Testis (tissue), 3 donors: ENCODE measurements around the gene CYP4F2. TPM values are rescaled to one million over a fixed set of nuclear protein-coding genes. Genes with fewer than 3 reads are reported as not detected.

Source experiments
- DNase-seq: peaks from one replicate; pipeline ENCODE4 v3.0.0-alpha.2; 2019
- H3K27ac ChIP-seq, 2 donors: fragments of 200-600 bp; sonication (generic); one replicate each; pipeline ENCODE4 v1.5.1; 2019
- H3K27me3 ChIP-seq: fragments of 200-600 bp; sonication (generic); one replicate; pipeline ENCODE4 v1.5.1; 2019
- H3K36me3 ChIP-seq: fragments of 200-600 bp; sonication (generic); one replicate; pipeline ENCODE4 v1.5.1; 2017; ENCODE audit warnings: low read depth; ENCODE audit errors: missing control alignments
- H3K4me1 ChIP-seq: fragments of 200-600 bp; sonication (generic); one replicate; pipeline ENCODE4 v1.5.1; 2019
- H3K4me3 ChIP-seq, 2 donors: fragments of 200-600 bp; sonication (generic); one replicate each; pipeline ENCODE4 v1.5.1; 2017 to 2019
- H3K9me3 ChIP-seq: fragments of 200-600 bp; sonication (generic); one replicate; pipeline ENCODE4 v1.5.1; 2017
- CTCF ChIP-seq, 3 experiments: fragments of 450-650 bp in 2 of 3; fragments of 200-600 bp in 1 of 3; sonication (generic) in 1 of 3; IDR thresholded peaks; one replicate each; pipeline ENCODE4 v1.5.1; 2016 to 2019; ENCODE audit warnings: antibody characterized with exemption in 3 of 3, mild to moderate bottlenecking in 2 of 3, moderate library complexity in 1 of 3
- POLR2A ChIP-seq: fragments of 450-650 bp; IDR thresholded peaks from one replicate; pipeline ENCODE4 v1.6.1; 2017; ENCODE audit warnings: antibody characterized with exemption, mild to moderate bottlenecking, moderate library complexity
- WGBS, 2 donors: methylation state at CpG; one replicate each; pipeline ENCODE4 v1.1.5; 2018; 5-methylcytosine and 5-hydroxymethylcytosine counted together
- intact Hi-C: fragments of 100-400 bp; cut with DNase I; formaldehyde crosslinking; loops from one replicate; pipeline ENCODE4 v1.15.1; 2023; ENCODE audit warnings: low total_unique reads
- polyA plus RNA-seq: library from polyadenylated mRNA; stranded (reverse); fragments of 350-450 nt; fragmentation: Illumina TruSeq; extraction: RNeasy Lipid Tissue Mini Kit (QIAGEN cat#74804); gene quantifications from one replicate; pipeline ENCODE4 v1.2.3, GENCODE V29; 2014; ENCODE audit warnings: low read depth, low replicate concordance; ENCODE audit not compliant: insufficient read depth
- total RNA-seq, 2 donors: library from RNA; depleted of rRNA; stranded (reverse); fragments of >200 nt; gene quantifications; one replicate each; pipeline ENCODE4 v1.2.3, GENCODE V29; 2016

CYP4F2 gene
- total and polyA plus RNA-seq, 3 donors from 2014 or later = 1.8 to 4.1 (median 3.3) TPM

- H3K9me3 ChIP-seq = no peaks in the 10 kb centered on the region
- H3K4me3 ChIP-seq = no peak overlapping the region
- H3K4me1 ChIP-seq = no peaks in the 10 kb centered on the region
- H3K36me3 ChIP-seq = no peaks in the 10 kb centered on the region
- TF ChIP-seq CTCF (IDR thresholded peaks at IDR 0.05) (no peak), POLR2A (no peak)
- 70% methylated on average over 1 of the region's 1 CpG; no CpG with 5 or more reads in 1 of the 2 donors for WGBS, 2 donors
- H3K27me3 ChIP-seq = no peaks in the 10 kb centered on the region
- intact Hi-C loops = no loop called here
- no peak for DNase-seq
- H3K27ac ChIP-seq = no peak overlapping the region
These were observed 28.6 kb upstream of the CYP4F2 start for GRCh38 chr19:15926484-15926883.

- 87 to 90% methylated on average over 6 to 8 of the region's 8 CpGs for WGBS, 2 donors
- H3K4me3 ChIP-seq = no peak overlapping the region
- TF ChIP-seq POLR2A (no peak), CTCF (IDR thresholded peaks at IDR 0.05) (no peak)
- H3K27ac ChIP-seq = no peak overlapping the region
- no peaks in the 10 kb centered on the region for H3K27me3 ChIP-seq
- no peaks in the 10 kb centered on the region for H3K4me1 ChIP-seq
- no peaks in the 10 kb centered on the region for H3K9me3 ChIP-seq
- intact Hi-C loops = no loop called here
- H3K36me3 ChIP-seq = no peaks in the 10 kb centered on the region
- no peak for DNase-seq
These were observed 25.8 kb upstream of the CYP4F2 start for GRCh38 chr19:15923702-15924101.

- DNase-seq = no peak
- no peaks in the 10 kb centered on the region for H3K9me3 ChIP-seq
- H3K27me3 ChIP-seq = no peaks in the 10 kb centered on the region
- no peak overlapping the region for H3K4me3 ChIP-seq
- TF ChIP-seq CTCF (IDR thresholded peaks at IDR 0.05) (no peak), POLR2A (no peak)
- H3K27ac ChIP-seq = no peak overlapping the region
- no peaks in the 10 kb centered on the region for H3K4me1 ChIP-seq
- intact Hi-C loops = no loop called here
- WGBS, 2 donors = 68 to 75% methylated on average over 4 of the region's 4 CpGs
- no peaks in the 10 kb centered on the region for H3K36me3 ChIP-seq
These were observed 24.1 kb upstream of the CYP4F2 start for GRCh38 chr19:15922021-15922420.

GRCh38 chr19:15919243-15919642, 21.4 kb upstream of the CYP4F2 start:
- intact Hi-C loops = no loop called here
- Histone ChIP-seq H3K27me3 (no peaks in the 10 kb centered on the region), H3K4me1 (no peaks in the 10 kb centered on the region), H3K36me3 (no peaks in the 10 kb centered on the region), H3K27ac (no peak overlapping the region), H3K9me3 (no peaks in the 10 kb centered on the region), H3K4me3 (no peak overlapping the region)
- TF ChIP-seq CTCF (IDR thresholded peaks at IDR 0.05) (no peak), POLR2A (no peak)
- no peak for DNase-seq
- WGBS, 2 donors = 66 to 87% methylated on average over 4 of the region's 4 CpGs

GRCh38 chr19:15915109-15915508, 17.2 kb upstream of the CYP4F2 start:
- DNase-seq = no peak
- no peak for TF ChIP-seq CTCF (IDR thresholded peaks at IDR 0.05)
- TF ChIP-seq POLR2A = no peak
- Histone ChIP-seq H3K4me3 (no peak overlapping the region), H3K4me1 (no peaks in the 10 kb centered on the region), H3K36me3 (no peaks in the 10 kb centered on the region), H3K9me3 (no peaks in the 10 kb centered on the region), H3K27me3 (no peaks in the 10 kb centered on the region), H3K27ac (no peak overlapping the region)
- intact Hi-C loops = no loop called here
- WGBS, 2 donors = 95 to 96% methylated on average over 2 of the region's 2 CpGs
